ENCODE measurements around the gene BCL3.

BCL3 gene

DNA sequence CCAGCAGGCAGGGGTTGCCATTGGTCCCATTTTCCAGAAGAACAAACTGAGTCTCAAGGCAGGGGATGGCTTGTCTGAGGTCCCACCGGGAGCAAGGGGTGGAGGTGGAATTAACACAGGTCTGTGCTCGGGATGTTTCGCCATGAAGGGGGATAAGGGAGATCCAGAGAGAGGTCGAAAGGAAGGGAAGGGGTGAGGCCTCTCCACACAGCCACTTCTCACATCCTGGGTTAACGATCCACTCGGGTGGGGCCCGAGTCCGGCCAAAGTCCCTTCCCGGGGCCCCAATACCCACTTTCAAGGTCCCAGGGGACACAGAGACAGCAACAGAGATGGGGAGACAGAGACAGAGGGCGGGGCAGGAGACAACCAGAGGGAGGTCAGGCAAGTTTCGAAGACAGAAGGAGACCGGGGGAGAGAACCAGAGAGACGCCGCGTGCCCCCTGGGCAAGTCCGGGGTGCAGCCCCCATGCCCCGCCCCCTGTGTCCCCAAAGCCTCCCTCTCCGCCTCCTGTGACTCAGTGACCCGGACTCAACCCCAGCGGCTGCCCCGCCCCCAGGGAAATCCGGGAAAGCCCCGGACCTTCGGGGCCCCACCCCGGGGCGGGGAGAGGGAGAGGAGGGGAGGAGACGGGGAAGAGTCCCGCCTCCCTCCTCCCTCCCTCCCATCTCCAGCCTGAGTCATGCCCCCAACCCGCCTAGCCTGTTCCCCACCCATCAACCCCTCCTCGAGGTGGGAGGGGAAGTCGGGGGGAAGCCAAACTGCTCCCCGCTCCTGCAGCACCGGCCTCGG lies 1.4 kb upstream of the BCL3 start (continued):
- TF ChIP-seq, protein P1, sequence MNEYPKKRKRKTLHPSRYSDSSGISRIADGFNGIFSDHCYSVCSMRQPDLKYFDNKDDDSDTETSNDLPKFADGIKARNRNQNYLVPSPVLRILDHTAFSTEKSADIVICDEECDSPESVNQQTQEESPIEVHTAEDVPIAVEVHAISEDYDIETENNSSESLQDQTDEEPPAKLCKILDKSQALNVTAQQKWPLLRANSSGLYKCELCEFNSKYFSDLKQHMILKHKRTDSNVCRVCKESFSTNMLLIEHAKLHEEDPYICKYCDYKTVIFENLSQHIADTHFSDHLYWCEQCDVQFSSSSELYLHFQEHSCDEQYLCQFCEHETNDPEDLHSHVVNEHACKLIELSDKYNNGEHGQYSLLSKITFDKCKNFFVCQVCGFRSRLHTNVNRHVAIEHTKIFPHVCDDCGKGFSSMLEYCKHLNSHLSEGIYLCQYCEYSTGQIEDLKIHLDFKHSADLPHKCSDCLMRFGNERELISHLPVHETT (tag by site-specific recombination; IDR thresholded peaks at IDR 0.05), result no peak
- TF ChIP-seq ZNF433 (tag by site-specific recombination; IDR thresholded peaks at IDR 0.05; ENCODE audit: low read depth), result no peak
- no peak for TF ChIP-seq ZNF549 (tag by site-specific recombination; IDR thresholded peaks at IDR 0.05)
- TF ChIP-seq ZNF184 (tag by site-specific recombination; IDR thresholded peaks at IDR 0.05), result no peak
- no peak for TF ChIP-seq ZNF24 (tag by site-specific recombination; IDR thresholded peaks at IDR 0.05)
- peak; percentile 57 for TF ChIP-seq KLF8 (tag by site-specific recombination; IDR thresholded peaks at IDR 0.05)
- TF ChIP-seq ZNF404 (tag by site-specific recombination; IDR thresholded peaks at IDR 0.05), result no peak
- TF ChIP-seq, protein P2, sequence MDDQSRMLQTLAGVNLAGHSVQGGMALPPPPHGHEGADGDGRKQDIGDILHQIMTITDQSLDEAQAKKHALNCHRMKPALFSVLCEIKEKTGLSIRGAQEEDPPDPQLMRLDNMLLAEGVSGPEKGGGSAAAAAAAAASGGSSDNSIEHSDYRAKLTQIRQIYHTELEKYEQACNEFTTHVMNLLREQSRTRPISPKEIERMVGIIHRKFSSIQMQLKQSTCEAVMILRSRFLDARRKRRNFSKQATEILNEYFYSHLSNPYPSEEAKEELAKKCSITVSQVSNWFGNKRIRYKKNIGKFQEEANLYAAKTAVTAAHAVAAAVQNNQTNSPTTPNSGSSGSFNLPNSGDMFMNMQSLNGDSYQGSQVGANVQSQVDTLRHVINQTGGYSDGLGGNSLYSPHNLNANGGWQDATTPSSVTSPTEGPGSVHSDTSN (CRISPR knock-in tag; IDR thresholded peaks at IDR 0.05), result no peak
- 0 out of 2 replicates have a peak, but pooled peaks have one; percentile 4 for TF ChIP-seq ZBTB8A (tag by site-specific recombination; IDR thresholded peaks at IDR 0.05)
- TF ChIP-seq, protein P3, sequence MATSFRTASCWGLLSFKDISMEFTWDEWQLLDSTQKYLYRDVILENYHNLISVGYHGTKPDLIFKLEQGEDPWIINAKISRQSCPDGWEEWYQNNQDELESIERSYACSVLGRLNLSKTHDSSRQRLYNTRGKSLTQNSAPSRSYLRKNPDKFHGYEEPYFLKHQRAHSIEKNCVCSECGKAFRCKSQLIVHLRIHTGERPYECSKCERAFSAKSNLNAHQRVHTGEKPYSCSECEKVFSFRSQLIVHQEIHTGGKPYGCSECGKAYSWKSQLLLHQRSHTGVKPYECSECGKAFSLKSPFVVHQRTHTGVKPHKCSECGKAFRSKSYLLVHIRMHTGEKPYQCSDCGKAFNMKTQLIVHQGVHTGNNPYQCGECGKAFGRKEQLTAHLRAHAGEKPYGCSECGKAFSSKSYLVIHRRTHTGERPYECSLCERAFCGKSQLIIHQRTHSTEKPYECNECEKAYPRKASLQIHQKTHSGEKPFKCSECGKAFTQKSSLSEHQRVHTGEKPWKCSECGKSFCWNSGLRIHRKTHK (tag by site-specific recombination; IDR thresholded peaks at IDR 0.05), result no peak
- TF ChIP-seq, protein P4, sequence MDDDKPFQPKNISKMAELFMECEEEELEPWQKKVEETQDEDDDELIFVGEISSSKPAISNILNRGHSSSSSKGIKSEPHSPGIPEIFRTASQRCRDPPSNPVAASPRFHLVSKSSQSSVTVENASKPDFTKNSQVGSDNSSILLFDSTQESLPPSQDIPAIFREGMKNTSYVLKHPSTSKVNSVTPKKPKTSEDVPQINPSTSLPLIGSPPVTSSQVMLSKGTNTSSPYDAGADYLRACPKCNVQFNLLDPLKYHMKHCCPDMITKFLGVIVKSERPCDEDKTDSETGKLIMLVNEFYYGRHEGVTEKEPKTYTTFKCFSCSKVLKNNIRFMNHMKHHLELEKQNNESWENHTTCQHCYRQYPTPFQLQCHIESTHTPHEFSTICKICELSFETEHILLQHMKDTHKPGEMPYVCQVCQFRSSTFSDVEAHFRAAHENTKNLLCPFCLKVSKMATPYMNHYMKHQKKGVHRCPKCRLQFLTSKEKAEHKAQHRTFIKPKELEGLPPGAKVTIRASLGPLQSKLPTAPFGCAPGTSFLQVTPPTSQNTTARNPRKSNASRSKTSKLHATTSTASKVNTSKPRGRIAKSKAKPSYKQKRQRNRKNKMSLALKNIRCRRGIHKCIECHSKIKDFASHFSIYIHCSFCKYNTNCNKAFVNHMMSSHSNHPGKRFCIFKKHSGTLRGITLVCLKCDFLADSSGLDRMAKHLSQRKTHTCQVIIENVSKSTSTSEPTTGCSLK (tag by site-specific recombination; IDR thresholded peaks at IDR 0.05), result no peak
- TF ChIP-seq ZNF76 (tag by site-specific recombination; IDR thresholded peaks at IDR 0.05; ENCODE audit: borderline replicate concordance, low read depth), result peak; percentile 53; the same call in 1 of the 2 replicates
- TF ChIP-seq SCRT2 (tag by site-specific recombination; IDR thresholded peaks at IDR 0.05), result no peak
- no peak for TF ChIP-seq ZNF132 (tag by site-specific recombination; IDR thresholded peaks at IDR 0.05; ENCODE audit: borderline replicate concordance)
- no peak for TF ChIP-seq ZNF248 (tag by site-specific recombination; IDR thresholded peaks at IDR 0.05)
- TF ChIP-seq, protein P5, sequence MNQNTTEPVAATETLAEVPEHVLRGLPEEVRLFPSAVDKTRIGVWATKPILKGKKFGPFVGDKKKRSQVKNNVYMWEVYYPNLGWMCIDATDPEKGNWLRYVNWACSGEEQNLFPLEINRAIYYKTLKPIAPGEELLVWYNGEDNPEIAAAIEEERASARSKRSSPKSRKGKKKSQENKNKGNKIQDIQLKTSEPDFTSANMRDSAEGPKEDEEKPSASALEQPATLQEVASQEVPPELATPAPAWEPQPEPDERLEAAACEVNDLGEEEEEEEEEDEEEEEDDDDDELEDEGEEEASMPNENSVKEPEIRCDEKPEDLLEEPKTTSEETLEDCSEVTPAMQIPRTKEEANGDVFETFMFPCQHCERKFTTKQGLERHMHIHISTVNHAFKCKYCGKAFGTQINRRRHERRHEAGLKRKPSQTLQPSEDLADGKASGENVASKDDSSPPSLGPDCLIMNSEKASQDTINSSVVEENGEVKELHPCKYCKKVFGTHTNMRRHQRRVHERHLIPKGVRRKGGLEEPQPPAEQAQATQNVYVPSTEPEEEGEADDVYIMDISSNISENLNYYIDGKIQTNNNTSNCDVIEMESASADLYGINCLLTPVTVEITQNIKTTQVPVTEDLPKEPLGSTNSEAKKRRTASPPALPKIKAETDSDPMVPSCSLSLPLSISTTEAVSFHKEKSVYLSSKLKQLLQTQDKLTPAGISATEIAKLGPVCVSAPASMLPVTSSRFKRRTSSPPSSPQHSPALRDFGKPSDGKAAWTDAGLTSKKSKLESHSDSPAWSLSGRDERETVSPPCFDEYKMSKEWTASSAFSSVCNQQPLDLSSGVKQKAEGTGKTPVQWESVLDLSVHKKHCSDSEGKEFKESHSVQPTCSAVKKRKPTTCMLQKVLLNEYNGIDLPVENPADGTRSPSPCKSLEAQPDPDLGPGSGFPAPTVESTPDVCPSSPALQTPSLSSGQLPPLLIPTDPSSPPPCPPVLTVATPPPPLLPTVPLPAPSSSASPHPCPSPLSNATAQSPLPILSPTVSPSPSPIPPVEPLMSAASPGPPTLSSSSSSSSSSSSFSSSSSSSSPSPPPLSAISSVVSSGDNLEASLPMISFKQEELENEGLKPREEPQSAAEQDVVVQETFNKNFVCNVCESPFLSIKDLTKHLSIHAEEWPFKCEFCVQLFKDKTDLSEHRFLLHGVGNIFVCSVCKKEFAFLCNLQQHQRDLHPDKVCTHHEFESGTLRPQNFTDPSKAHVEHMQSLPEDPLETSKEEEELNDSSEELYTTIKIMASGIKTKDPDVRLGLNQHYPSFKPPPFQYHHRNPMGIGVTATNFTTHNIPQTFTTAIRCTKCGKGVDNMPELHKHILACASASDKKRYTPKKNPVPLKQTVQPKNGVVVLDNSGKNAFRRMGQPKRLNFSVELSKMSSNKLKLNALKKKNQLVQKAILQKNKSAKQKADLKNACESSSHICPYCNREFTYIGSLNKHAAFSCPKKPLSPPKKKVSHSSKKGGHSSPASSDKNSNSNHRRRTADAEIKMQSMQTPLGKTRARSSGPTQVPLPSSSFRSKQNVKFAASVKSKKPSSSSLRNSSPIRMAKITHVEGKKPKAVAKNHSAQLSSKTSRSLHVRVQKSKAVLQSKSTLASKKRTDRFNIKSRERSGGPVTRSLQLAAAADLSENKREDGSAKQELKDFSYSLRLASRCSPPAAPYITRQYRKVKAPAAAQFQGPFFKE (tag by site-specific recombination; IDR thresholded peaks at IDR 0.05; ENCODE audit: borderline replicate concordance), result no peak
- TF ChIP-seq, protein P6, sequence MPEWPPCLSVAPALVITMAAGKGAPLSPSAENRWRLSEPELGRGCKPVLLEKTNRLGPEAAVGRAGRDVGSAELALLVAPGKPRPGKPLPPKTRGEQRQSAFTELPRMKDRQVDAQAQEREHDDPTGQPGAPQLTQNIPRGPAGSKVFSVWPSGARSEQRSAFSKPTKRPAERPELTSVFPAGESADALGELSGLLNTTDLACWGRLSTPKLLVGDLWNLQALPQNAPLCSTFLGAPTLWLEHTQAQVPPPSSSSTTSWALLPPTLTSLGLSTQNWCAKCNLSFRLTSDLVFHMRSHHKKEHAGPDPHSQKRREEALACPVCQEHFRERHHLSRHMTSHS (tag by site-specific recombination; IDR thresholded peaks at IDR 0.05), result no peak
- TF ChIP-seq ZNF629 (tag by site-specific recombination; IDR thresholded peaks at IDR 0.05), result no peak
- TF ChIP-seq ZNF214 (tag by site-specific recombination; IDR thresholded peaks at IDR 0.05; ENCODE audit: borderline replicate concordance), result no peak
- no peak for TF ChIP-seq ZNF792 (tag by site-specific recombination; IDR thresholded peaks at IDR 0.05)
- TF ChIP-seq, protein P7, sequence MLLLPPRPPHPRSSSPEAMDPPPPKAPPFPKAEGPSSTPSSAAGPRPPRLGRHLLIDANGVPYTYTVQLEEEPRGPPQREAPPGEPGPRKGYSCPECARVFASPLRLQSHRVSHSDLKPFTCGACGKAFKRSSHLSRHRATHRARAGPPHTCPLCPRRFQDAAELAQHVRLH (tag by site-specific recombination; IDR thresholded peaks at IDR 0.05), result peak; percentile 16; the same call in 1 of the 2 replicates
- peak; percentile 83 for TF ChIP-seq KLF1 (tag by site-specific recombination; IDR thresholded peaks at IDR 0.05)
- no peak for TF ChIP-seq ZBTB21 (tag by site-specific recombination; IDR thresholded peaks at IDR 0.05)
- TF ChIP-seq RBAK (tag by site-specific recombination; IDR thresholded peaks at IDR 0.05), result no peak
- no peak for TF ChIP-seq ZNF571 (tag by site-specific recombination; IDR thresholded peaks at IDR 0.05)
- TF ChIP-seq ZNF521 (tag by site-specific recombination; IDR thresholded peaks at IDR 0.05), result no peak
